GM15510 (cell line): Measurements from ENCODE around the gene SETBP1.

Source experiments
- POLR2A ChIP-seq: IDR thresholded peaks from 3 replicates; pipeline ENCODE4 v1.6.1; 2011; ENCODE audit warnings: borderline replicate concordance; ENCODE audit not compliant: insufficient read length; ENCODE audit errors: extremely low read depth

SETBP1 gene

DNA sequence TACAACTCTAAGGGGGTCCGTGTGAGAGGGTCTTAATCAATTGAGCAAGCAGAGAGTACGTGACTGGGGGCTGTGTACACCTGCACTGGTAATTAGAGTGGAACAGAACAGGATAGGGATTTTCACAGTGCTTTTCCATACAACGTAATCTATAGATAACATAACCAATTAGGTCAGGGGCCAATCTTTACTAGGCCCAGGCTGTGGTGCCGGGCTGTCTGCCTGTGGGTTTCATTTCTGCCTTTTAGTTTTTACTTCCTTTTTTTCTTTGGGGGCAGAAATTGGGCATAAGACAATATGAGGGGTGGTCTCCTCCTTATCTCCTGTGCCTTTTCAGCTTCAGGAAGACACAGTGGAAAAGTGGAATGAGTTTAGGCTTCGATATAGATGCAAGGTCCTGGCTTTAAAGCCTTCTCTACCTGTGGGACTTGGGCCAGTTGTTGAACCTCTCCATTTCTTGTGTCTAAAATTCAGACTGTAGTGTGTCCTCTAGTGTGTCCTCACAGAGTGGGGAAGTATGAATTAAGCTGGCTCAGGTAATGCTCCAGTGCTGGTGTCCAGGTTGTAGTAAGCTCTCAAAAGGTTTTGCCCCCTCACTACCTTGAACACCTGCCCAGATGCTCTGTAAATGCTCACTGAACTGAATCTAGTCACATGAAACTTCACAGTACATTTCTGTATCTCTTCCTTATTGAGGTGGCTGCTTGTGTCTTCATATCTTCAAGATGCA lies 422.8 kb downstream of the SETBP1 start:
- no peak for TF ChIP-seq POLR2A

- TF ChIP-seq POLR2A: no peak
These were observed 423.3 kb downstream of the SETBP1 start for GRCh38 chr18:45104049-45104395.

DNA sequence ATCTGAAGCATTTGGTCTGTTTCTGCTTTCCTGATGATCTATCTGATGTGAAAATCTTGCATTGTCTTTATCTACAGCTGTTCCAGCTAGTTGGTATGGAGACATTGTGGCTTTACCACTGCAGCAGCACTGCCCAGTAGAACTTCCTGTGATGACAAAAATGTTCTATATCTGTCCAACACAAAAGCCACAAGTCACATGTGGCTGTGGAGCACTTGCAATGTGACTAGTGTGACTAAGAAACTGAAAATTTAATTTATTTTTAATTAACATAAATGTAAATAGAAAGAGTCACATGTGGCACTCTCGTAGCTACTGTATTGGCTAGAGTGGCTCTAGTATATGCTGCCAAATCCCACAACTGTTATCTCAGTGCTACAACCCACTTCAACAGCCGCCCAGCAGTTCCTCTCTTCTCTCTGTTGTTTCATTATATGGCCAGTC lies 425.7 kb downstream of the SETBP1 start:
- TF ChIP-seq POLR2A: no peak

DNA sequence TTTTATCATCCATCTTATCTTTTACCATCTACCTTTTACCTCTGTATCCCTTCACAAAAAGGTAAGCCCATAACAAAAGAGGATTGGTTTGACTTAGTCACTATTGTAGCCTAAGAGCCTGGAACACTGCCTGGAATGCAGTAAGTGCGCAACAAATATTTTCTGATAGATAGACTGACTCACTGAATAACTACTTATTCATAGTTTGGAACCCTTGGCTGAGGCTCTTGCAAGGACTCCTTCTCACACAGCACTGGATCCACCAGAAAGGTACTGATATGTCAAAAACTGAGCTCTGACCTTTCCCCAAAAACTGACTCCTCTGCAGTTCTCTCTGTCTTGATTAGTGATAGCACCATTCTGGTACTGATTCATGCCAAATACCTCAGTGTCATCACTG lies 426.7 kb downstream of the SETBP1 start:
- no peak for TF ChIP-seq POLR2A

DNA sequence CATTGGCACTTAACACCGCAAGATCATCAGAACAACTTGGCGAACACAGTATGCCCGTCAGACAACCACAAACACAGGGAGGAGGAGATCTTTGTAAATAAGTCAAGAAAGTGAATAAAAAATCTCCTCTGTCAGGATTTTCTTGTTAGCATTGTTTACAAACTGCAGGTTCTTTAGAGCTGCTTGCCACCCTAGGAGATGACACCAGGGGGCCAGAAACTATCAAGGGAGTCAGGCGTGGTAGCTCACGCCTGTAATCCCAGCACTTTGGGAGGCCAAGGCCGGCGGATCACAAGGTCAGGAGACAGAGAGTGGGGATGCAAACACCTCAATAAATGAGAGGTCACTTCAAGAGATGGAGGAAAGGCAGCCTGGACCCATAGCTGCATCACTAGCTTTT lies 428.1 kb downstream of the SETBP1 start:
- no peak for TF ChIP-seq POLR2A

DNA sequence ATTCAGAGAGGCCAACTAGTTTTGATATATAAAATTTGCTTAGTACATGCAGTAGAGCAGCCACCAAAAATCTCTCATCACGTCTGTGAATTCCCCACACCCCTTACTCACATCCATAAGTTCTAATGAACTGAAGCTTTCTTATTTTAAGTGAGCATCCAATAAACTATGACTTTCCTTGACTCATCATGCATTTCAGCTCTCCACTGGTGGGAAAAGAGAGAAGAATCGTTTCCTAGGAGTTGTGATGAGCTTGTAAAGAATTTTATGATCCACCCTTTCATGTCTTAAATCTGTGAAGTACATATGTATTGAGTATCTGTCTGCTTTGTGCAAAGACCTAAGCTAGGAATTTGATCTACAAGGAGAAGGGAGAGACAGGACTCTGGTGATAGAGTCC lies 428.6 kb downstream of the SETBP1 start:
- TF ChIP-seq POLR2A: no peak

DNA sequence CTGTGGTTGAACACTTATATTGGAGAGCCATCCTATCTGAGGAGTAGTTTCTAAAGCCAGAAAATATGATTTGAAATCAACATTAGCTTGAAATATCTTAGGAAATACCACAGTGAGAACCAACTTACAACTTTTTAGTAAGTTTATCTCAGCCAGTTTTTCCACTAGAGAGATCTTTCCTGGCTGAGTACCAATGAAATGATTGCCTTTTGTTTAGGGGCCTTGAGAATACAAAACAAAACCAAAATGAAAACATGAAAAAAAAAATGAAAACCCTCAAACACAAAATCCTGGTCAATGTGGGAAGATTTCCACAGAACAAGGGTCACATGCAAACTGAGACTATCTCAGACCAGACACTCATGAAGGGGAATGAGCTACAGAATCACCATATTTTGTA lies 429.0 kb downstream of the SETBP1 start:
- no peak for TF ChIP-seq POLR2A

DNA sequence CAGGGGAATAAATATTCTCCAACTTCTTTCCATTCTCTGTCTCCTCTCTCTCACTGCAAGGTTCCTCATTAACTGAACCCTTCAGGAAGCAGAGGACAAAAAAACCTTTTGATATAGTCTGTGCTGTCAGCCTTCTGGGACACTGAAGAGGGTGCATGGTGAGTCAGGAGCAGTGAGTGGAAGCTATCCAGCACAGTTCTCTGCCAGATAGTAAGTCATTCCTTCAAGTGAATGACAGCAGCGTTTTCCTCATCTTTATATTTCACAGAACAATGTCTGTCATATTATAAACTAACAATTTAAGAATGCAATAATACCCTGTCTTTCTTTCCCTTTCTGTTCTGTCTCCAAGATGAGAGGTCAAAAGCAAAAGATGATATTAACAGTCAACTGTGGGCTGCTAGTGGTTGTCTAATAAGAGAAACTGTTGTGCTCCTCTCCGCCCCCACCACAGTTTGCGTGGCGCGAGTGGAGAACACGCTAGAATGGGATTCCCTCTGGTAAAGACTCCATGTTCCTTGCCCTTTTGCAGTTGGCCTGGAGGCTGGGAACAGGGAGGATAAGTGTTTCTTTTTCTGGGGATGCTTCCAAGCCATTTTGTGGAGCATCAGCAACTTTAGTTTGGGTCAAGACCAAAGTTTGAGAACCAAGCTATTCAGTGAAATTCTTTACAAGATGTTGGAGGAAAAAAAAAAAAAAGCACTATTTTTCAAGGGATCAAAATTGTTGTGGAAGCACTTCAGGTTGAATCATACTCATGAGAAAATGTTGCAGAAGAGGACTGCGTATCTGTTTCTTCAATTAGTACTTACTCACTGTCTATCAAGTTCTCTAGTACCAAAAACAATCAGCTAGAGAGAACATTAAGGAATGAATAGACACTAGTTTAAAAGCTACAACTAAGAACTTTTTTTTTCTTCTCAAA lies 430.2 kb downstream of the SETBP1 start:
- no peak for TF ChIP-seq POLR2A

GRCh38 chr18:45111502-45111848 lies 430.8 kb downstream of the SETBP1 start:
- no peak for TF ChIP-seq POLR2A

DNA sequence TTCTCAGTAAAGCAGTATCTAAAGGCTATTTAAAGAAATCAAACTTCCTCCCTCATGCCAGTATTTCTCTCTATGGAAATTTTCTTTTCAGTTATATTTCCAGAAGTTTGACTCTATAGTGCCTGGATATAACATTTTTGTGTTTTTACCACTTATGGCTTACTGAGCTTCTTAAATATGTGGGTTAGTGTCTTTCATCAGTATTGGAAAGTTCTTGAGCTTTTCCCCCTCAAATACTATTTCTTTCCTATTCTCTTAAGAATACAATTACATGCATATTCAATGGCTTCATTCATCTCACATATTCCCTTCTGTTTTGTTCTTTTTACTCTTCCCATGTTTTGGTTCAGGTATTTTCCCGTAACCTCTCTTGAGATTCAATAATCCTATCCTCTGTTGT lies 432.0 kb downstream of the SETBP1 start:
- no peak for TF ChIP-seq POLR2A

- no peak for TF ChIP-seq POLR2A
These were observed 435.4 kb downstream of the SETBP1 start for GRCh38 chr18:45116116-45116515.
